Epithelial cell of prostate (primary cell): Measurements from ENCODE around the gene SNED1.

Source experiments
- DNase-seq: peaks from one replicate; pipeline ENCODE4 v3.0.0-alpha.2; 2011; ENCODE audit warnings: low read depth, low spot score
- H3K27ac ChIP-seq: fragments of 450-650 bp; 2 replicates; pipeline ENCODE4 v1.5.1; 2017; ENCODE audit warnings: mild to moderate bottlenecking

The SNED1 gene

GRCh38 chr2:241019441-241020139 is 21.2 kb downstream of the SNED1 start:
- DNase-seq, result no peak
- H3K27ac ChIP-seq, result no peak overlapping the region

GRCh38 chr2:241020201-241020600 is 21.8 kb downstream of the SNED1 start:
- no peak overlapping the region for H3K27ac ChIP-seq
- no peak for DNase-seq

- no peak for DNase-seq
- H3K27ac ChIP-seq, result no peak overlapping the region
These were observed 22.3 kb downstream of the SNED1 start for GRCh38 chr2:241020629-241021190.

- DNase-seq, result no peak
- no peak overlapping the region for H3K27ac ChIP-seq
These were observed 27.2 kb downstream of the SNED1 start for GRCh38 chr2:241025639-241026038.

- DNase-seq, result no peak
- no peak overlapping the region for H3K27ac ChIP-seq
These were observed 31.3 kb downstream of the SNED1 start for GRCh38 chr2:241029599-241030332.

- DNase-seq, result no peak
- no peak overlapping the region for H3K27ac ChIP-seq
These were observed 31.9 kb downstream of the SNED1 start for GRCh38 chr2:241030333-241030680.

- DNase-seq, result no peak
- no peak overlapping the region for H3K27ac ChIP-seq
These were observed 32.5 kb downstream of the SNED1 start for GRCh38 chr2:241030883-241031282.

GRCh38 chr2:241031436-241032165 is 33.2 kb downstream of the SNED1 start:
- no peak for DNase-seq
- H3K27ac ChIP-seq, result no peak overlapping the region

GRCh38 chr2:241033336-241033987 is 35.0 kb downstream of the SNED1 start:
- no peak for DNase-seq
- no peak overlapping the region for H3K27ac ChIP-seq

- no peak overlapping the region for H3K27ac ChIP-seq
- no peak for DNase-seq
These were observed 35.6 kb downstream of the SNED1 start for GRCh38 chr2:241033994-241034393.

GRCh38 chr2:241034490-241035141 is 36.2 kb downstream of the SNED1 start:
- H3K27ac ChIP-seq, result no peak overlapping the region
- DNase-seq, result no peak

- no peak for DNase-seq
- H3K27ac ChIP-seq, result no peak overlapping the region
These were observed 36.9 kb downstream of the SNED1 start for GRCh38 chr2:241035142-241035817.

- DNase-seq, result no peak
- no peak overlapping the region for H3K27ac ChIP-seq
These were observed 37.5 kb downstream of the SNED1 start for GRCh38 chr2:241035818-241036396.

- H3K27ac ChIP-seq, result no peak overlapping the region
These were observed 38.1 kb downstream of the SNED1 start for GRCh38 chr2:241036397-241036963.

GRCh38 chr2:241036964-241037421 is 38.6 kb downstream of the SNED1 start:
- DNase-seq, result no peak
- H3K27ac ChIP-seq, result no peak overlapping the region

More at GRCh38 chr2:241036397-241036963, 38.1 kb downstream of the SNED1 start:
- DNase-seq, result no peak

- H3K27ac ChIP-seq, result no peak overlapping the region
- no peak for DNase-seq
These were observed 39.1 kb downstream of the SNED1 start for GRCh38 chr2:241037498-241037897.

- no peak overlapping the region for H3K27ac ChIP-seq
- DNase-seq, result no peak
These were observed 40.2 kb downstream of the SNED1 start for GRCh38 chr2:241038374-241039180.

GRCh38 chr2:241039416-241039815 is 41.0 kb downstream of the SNED1 start:
- no peak for DNase-seq
- H3K27ac ChIP-seq, result no peak overlapping the region
